ENCODE measurements around the gene SEMA4D. TPM values are rescaled to one million over a fixed set of nuclear protein-coding genes. Genes with fewer than 3 reads are reported as not detected.

SEMA4D gene
- total RNA-seq, 1 donor from 2014 or later: 13.5 TPM

GRCh38 chr9:89513837-89514236 lies 15.9 kb upstream of the SEMA4D start:
- Histone ChIP-seq H3K36me3 (no peaks in the 10 kb centered on the region), H3K9me3 (no peaks in the 10 kb centered on the region), H3K27me3 (no peaks in the 10 kb centered on the region), H3K4me1 (no peaks in the 10 kb centered on the region), H3K27ac (no peak overlapping the region), H3K4me3 (no peak overlapping the region)
- no peak for TF ChIP-seq CTCF (IDR thresholded peaks at IDR 0.05)
- intact Hi-C loops (cut with DNase I): no loop called here
- DNase-seq (ENCODE audit: low spot score in 2 of 2): no peak

GRCh38 chr9:89512382-89512781 lies 14.5 kb upstream of the SEMA4D start:
- intact Hi-C loops (cut with DNase I): no loop called here
- Histone ChIP-seq H3K27me3 (no peaks in the 10 kb centered on the region), H3K27ac (no peak overlapping the region), H3K36me3 (no peaks in the 10 kb centered on the region), H3K4me1 (no peaks in the 10 kb centered on the region), H3K4me3 (no peak overlapping the region), H3K9me3 (no peaks in the 10 kb centered on the region)
- TF ChIP-seq CTCF (IDR thresholded peaks at IDR 0.05): no peak
- DNase-seq (ENCODE audit: low spot score in 2 of 2): no peak

- H3K27me3 ChIP-seq: no peaks in the 10 kb centered on the region
- DNase-seq (ENCODE audit: low spot score in 2 of 2): no peak
- H3K4me3 ChIP-seq: no peak overlapping the region
- no peaks in the 10 kb centered on the region for H3K9me3 ChIP-seq
- no peaks in the 10 kb centered on the region for H3K36me3 ChIP-seq
- no peaks in the 10 kb centered on the region for H3K4me1 ChIP-seq
- H3K27ac ChIP-seq: no peak overlapping the region
- TF ChIP-seq CTCF (IDR thresholded peaks at IDR 0.05): no peak
- intact Hi-C loops (cut with DNase I): no loop called here
These were observed 11.2 kb upstream of the SEMA4D start for GRCh38 chr9:89508951-89509615.

GRCh38 chr9:89505911-89506310 lies 8.0 kb upstream of the SEMA4D start:
- H3K27ac ChIP-seq: no peak overlapping the region
- no peak for DNase-seq (ENCODE audit: low spot score in 2 of 2)
- TF ChIP-seq CTCF (IDR thresholded peaks at IDR 0.05): no peak
- intact Hi-C loops (cut with DNase I): no loop called here
- no peaks in the 10 kb centered on the region for H3K9me3 ChIP-seq
- no peaks in the 10 kb centered on the region for H3K4me1 ChIP-seq
- H3K27me3 ChIP-seq: no peaks in the 10 kb centered on the region
- no peaks in the 10 kb centered on the region for H3K36me3 ChIP-seq
- H3K4me3 ChIP-seq: no peak overlapping the region

GRCh38 chr9:89505048-89505447 lies 7.1 kb upstream of the SEMA4D start:
- H3K27me3 ChIP-seq: no peaks in the 10 kb centered on the region
- H3K36me3 ChIP-seq: no peaks in the 10 kb centered on the region
- no peaks in the 10 kb centered on the region for H3K9me3 ChIP-seq
- H3K27ac ChIP-seq: no peak overlapping the region
- TF ChIP-seq CTCF (IDR thresholded peaks at IDR 0.05): no peak
- H3K4me1 ChIP-seq: no peaks in the 10 kb centered on the region
- no peak overlapping the region for H3K4me3 ChIP-seq
- intact Hi-C loops (cut with DNase I): no loop called here
- no peak for DNase-seq (ENCODE audit: low spot score in 2 of 2)

GRCh38 chr9:89502671-89503070 lies 4.8 kb upstream of the SEMA4D start:
- intact Hi-C loops (cut with DNase I): no loop called here
- H3K27ac ChIP-seq: no peak overlapping the region

More at GRCh38 chr9:89502671-89503070, 4.8 kb upstream of the SEMA4D start:
- no peaks in the 10 kb centered on the region for H3K36me3 ChIP-seq
- no peak for DNase-seq (ENCODE audit: low spot score in 2 of 2)
- H3K9me3 ChIP-seq: no peaks in the 10 kb centered on the region
- TF ChIP-seq CTCF (IDR thresholded peaks at IDR 0.05): no peak
- no peaks in the 10 kb centered on the region for H3K27me3 ChIP-seq
- H3K4me1 ChIP-seq: peaks cover 0 to 2% of the 10 kb centered on the region in 2 donors
- H3K4me3 ChIP-seq: no peak overlapping the region

All from ascending aorta (tissue), 2 donors.